H1 (cell line): ENCODE measurements around the gene TCAF1. TPM values are rescaled to one million over a fixed set of nuclear protein-coding genes. Genes with fewer than 3 reads are reported as not detected.

ENCODE experiments used
- CHD1 ChIP-seq: IDR thresholded peaks from 2 replicates; pipeline ENCODE4 v1.6.1; 2012; ENCODE audit warnings: low read depth, low read length, improper control_type of control experiment
- FOSL1 ChIP-seq: IDR thresholded peaks from 2 replicates; pipeline ENCODE4 v1.6.1; 2011; ENCODE audit warnings: mild to moderate bottlenecking, low read depth, low read length, moderate library complexity; ENCODE audit not compliant: insufficient read depth
- GTF2F1 ChIP-seq: IDR thresholded peaks from 2 replicates; pipeline ENCODE4 v1.6.1; 2012; ENCODE audit warnings: low read depth, low read length, improper control_type of control experiment, borderline replicate concordance
- NANOG ChIP-seq: IDR thresholded peaks from 2 replicates; pipeline ENCODE4 v1.6.1; 2011; ENCODE audit warnings: low read length, low read depth, mild to moderate bottlenecking, inconsistent platforms; ENCODE audit not compliant: insufficient read depth, poor library complexity, severe bottlenecking
- RAD21 ChIP-seq, 2 experiments: IDR thresholded peaks in 1 of 2; conservative IDR thresholded peaks in 1 of 2; 2 replicates each; pipeline ENCODE4 v1.6.1; 2011; ENCODE audit warnings: low read depth in 2 of 2, low read length in 2 of 2, improper control_type of control experiment in 1 of 2, inconsistent platforms in 1 of 2, mild to moderate bottlenecking in 1 of 2, moderate library complexity in 1 of 2
- RFX5 ChIP-seq: IDR thresholded peaks from 2 replicates; pipeline ENCODE4 v1.6.1; 2011; ENCODE audit warnings: low read depth, low read length, improper control_type of control experiment, borderline replicate concordance
- TCF12 ChIP-seq: IDR thresholded peaks from 2 replicates; pipeline ENCODE4 v1.6.1; 2011; ENCODE audit warnings: low read depth, mild to moderate bottlenecking, low read length
- polyA plus RNA-seq, 7 experiments: library from polyadenylated mRNA; depleted of rRNA in 3 of 7; stranded (reverse) in 5 of 7; unstranded in 2 of 7; fragments of >200 nt in 5 of 7; fragments of 200-250 nt in 2 of 7; gene quantifications; 1 replicate in 5 of 7; 2 replicates in 1 of 7; 4 replicates in 1 of 7; pipeline versions ENCODE4 v1.2.1 to v1.2.3, GENCODE V29; 2011 to 2013; ENCODE audit warnings: missing spikeins in 2 of 7, mixed read lengths in 2 of 7
- total RNA-seq: library from RNA; stranded (reverse); fragmentation: NEBNext Ultra II Directional; extraction: Animal tissue kit (Norgen Biotek cat#: 25700); gene quantifications from 2 replicates; pipeline ENCODE4 v1.2.1, GENCODE V29; 2021

The TCAF1 gene
- total and polyA plus RNA-seq, 2 of the 8 experiments (the other 6 are each of a cell fraction or from before 2014, with no cell fraction given): 9.6 to 28.0 TPM

DNA sequence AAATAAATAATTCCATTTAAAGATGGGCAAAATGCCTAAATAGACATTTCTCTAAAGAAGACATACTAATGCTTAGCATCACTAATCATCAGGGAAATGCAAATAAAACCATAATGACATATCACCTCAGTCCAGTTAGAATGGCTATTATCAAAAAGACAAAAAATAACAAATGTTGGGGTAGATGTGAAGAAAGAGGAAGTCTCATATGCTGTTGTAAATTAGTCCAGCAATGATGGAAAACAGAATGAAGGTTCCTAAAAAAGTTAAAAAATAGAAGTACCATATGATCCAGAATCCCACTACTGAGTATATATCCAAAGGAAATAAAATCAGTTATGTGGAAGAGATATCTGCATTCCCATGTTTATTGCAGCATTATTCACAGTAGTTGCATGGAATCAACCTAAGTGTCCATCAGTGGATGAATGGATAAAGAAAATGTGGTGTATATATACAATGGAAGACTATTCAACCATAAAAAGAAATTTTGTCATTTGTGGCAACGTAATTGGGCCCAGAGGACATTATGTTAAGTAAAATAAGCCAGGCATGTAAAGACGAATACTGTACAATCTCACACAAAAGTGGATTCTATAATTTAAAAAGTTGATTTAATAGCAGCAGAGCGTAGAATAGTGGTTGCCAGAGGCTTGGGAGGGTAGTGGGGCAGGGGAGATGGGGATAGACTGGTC lies 52.0 kb downstream of the TCAF1 start (continued):
- TF ChIP-seq RAD21 (IDR thresholded peaks at IDR 0.05 in 1 of 2, conservative IDR thresholded peaks at IDR 0.05 in 1 of 2; ENCODE audit: low read depth in 2 of 2, low read length in 2 of 2): no peak
- no peak for TF ChIP-seq CHD1
- TF ChIP-seq GTF2F1: no peak
- no peak for TF ChIP-seq FOSL1
- no peak for TF ChIP-seq TCF12
- no peak for TF ChIP-seq NANOG
- TF ChIP-seq RFX5: no peak
